ENCODE data around the gene CDHR2.

- TF ChIP-seq, protein P1, sequence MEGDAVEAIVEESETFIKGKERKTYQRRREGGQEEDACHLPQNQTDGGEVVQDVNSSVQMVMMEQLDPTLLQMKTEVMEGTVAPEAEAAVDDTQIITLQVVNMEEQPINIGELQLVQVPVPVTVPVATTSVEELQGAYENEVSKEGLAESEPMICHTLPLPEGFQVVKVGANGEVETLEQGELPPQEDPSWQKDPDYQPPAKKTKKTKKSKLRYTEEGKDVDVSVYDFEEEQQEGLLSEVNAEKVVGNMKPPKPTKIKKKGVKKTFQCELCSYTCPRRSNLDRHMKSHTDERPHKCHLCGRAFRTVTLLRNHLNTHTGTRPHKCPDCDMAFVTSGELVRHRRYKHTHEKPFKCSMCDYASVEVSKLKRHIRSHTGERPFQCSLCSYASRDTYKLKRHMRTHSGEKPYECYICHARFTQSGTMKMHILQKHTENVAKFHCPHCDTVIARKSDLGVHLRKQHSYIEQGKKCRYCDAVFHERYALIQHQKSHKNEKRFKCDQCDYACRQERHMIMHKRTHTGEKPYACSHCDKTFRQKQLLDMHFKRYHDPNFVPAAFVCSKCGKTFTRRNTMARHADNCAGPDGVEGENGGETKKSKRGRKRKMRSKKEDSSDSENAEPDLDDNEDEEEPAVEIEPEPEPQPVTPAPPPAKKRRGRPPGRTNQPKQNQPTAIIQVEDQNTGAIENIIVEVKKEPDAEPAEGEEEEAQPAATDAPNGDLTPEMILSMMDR (IDR thresholded peaks at IDR 0.05; ENCODE audit: extremely low read depth in 1 of 2, insufficient read depth in 1 of 2, low read depth in 1 of 2, low read length in 2 of 2) = no peak
- TF ChIP-seq EZH2 (IDR thresholded peaks at IDR 0.05; ENCODE audit: borderline replicate concordance, low read depth, low read length, severe bottlenecking) (no peak), POLR2A (IDR thresholded peaks at IDR 0.05; ENCODE audit: low read depth, low read length) (no peak), JUN (IDR thresholded peaks at IDR 0.05; ENCODE audit: borderline replicate concordance, insufficient read depth, insufficient read length, low read depth) (no peak), POLR2AphosphoS5 (IDR thresholded peaks at IDR 0.05; ENCODE audit: insufficient read depth, low read depth, low read length) (no peak), GATA2 (IDR thresholded peaks at IDR 0.05; ENCODE audit: insufficient read depth, insufficient read length, low read depth, low read length) (no peak), MYC (IDR thresholded peaks at IDR 0.05; ENCODE audit: low read depth, low read length) (no peak), FOS (IDR thresholded peaks at IDR 0.05; ENCODE audit: borderline replicate concordance, insufficient read depth, low read length) (no peak)
- TF ChIP-seq, protein P2, sequence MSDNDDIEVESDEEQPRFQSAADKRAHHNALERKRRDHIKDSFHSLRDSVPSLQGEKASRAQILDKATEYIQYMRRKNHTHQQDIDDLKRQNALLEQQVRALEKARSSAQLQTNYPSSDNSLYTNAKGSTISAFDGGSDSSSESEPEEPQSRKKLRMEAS (IDR thresholded peaks at IDR 0.05; ENCODE audit: insufficient read depth, insufficient read length) = no peak
These were observed 39.2 kb downstream of the CDHR2 start for GRCh38 chr5:176588297-176588696.

Measured in endothelial cell of umbilical vein (primary cell).